C4-2B (cell line): ENCODE measurements around the gene ISYNA1.

Experiments used
- ZFX ChIP-seq: fragments of 450-650 bp; IDR thresholded peaks from 2 replicates; pipeline ENCODE4 v1.6.1; 2017
- TF ChIP-seq, protein P1 (sequence below): fragments of 450-650 bp; conservative IDR thresholded peaks from 2 replicates; pipeline ENCODE4 v1.5.1; 2017; ENCODE audit warnings: mild to moderate bottlenecking

DNA sequence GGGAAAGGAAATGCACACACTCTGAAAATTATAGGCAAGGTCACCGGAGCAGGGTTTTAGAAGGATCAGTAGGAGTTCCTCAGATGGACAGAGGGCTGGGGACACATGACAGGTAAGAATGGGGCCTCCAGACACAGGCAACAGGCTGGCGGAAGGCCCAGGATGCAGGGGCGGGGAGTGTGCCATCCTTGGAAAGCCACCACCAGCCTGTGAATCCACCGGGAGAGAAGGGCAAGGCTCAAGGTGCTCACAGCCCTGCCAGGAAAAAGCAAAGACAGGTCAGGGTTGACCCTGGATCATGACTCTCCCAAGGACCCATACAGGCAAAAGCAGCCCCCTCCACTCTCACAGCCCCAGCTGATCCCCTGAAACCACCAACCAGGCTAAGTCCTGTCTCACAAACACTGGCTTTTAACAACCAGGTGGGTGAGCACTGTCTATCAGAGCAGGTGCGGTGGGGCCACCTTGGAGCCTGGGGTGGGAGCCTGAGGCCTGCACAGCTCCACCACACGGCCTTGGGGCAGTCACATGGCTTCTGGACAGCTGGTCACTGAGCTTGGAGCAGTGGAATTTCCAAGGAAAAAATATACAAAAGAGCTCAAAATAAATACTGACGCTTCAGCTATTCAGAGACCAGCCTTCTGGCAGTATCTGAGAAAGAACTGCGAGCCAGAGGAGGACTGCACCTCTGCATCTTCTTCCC, 35.2 kb upstream of the ISYNA1 start:
- TF ChIP-seq, protein P1, sequence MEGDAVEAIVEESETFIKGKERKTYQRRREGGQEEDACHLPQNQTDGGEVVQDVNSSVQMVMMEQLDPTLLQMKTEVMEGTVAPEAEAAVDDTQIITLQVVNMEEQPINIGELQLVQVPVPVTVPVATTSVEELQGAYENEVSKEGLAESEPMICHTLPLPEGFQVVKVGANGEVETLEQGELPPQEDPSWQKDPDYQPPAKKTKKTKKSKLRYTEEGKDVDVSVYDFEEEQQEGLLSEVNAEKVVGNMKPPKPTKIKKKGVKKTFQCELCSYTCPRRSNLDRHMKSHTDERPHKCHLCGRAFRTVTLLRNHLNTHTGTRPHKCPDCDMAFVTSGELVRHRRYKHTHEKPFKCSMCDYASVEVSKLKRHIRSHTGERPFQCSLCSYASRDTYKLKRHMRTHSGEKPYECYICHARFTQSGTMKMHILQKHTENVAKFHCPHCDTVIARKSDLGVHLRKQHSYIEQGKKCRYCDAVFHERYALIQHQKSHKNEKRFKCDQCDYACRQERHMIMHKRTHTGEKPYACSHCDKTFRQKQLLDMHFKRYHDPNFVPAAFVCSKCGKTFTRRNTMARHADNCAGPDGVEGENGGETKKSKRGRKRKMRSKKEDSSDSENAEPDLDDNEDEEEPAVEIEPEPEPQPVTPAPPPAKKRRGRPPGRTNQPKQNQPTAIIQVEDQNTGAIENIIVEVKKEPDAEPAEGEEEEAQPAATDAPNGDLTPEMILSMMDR, result no peak
- TF ChIP-seq ZFX, result no peak
